ENCODE results near the gene ZFYVE26. TPM values are rescaled to one million over a fixed set of nuclear protein-coding genes. Genes with fewer than 3 reads are reported as not detected.
"Not testable (repeated sequence)": the region's sequence is repeated elsewhere in the genome, so short reads cannot be mapped to it uniquely, and the experiment has no call there.

ZFYVE26 gene
- total RNA-seq, 1 donor from 2014 or later, result 13.3 TPM

DNA sequence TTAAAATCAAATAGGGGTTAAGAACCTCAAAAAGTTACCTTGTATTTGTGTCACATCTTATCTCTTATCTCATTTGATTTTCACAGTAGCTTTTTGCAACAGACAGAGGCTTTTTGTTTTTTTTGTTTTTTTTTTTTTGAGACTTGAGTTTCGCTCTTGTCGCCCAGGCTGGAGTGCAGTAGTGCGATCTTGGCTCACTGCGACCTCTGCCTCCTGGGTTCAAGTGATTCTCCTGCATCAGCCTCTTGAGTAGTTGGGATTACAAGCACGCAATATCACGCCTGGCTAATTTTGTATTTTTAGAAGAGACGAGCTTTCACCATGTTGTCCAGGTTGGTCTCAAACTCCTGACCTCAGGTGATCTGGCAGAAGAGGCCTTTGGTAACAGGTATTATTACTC, 89.0 kb downstream of the ZFYVE26 start:
- DNase-seq (no peak), ATAC-seq (ENCODE audit: poor library complexity) (no peak)
- intact Hi-C loops (cut with DNase I), result no loop called here

DNA sequence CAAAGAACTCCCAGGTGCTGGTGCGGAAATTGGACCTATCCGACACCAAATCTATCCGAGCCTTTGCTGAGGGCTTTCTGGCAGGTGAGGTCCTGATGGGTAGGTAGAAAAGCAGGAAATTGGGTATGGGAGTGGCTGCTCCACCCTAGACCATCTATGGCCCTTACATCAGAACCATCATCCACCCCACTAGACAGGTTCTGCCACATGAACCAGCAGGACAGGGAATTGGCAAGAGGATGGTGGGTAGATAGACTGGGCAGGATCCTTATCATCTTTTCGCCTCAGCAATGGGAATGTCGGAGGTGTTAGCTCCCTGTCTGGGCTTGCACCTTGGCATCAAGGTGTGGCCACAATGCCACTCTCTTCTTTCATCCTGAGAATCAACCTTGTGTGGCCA, 91.2 kb downstream of the ZFYVE26 start:
- ATAC-seq (ENCODE audit: poor library complexity), result no peak
- DNase-seq, result no peak

DNA sequence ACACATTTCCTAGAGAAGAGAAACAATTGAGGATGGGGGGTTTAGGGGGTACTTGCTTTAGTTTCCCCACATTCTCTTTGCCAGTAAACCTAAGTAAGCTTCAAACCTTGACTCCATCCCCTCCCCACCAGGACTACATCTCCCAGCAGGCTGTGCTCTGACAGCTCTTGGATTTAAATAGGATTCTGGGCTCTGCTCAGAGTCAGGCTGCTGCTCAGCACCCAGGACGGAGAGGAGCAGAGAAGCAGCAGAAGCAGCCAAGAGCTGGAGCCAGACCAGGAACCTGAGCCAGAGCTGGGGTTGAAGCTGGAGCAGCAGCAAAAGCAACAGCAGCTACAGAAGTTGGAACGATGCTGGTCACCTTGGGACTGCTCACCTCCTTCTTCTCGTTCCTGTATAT, 94.1 kb downstream of the ZFYVE26 start:
- peak; percentile 96 for ATAC-seq (ENCODE audit: poor library complexity)
- intact Hi-C loops (cut with DNase I), result no loop called here
- peak; percentile 89 for DNase-seq

More for the DNA sequence above, 91.2 kb downstream of the ZFYVE26 start:
- intact Hi-C loops (cut with DNase I), result no loop called here

DNA sequence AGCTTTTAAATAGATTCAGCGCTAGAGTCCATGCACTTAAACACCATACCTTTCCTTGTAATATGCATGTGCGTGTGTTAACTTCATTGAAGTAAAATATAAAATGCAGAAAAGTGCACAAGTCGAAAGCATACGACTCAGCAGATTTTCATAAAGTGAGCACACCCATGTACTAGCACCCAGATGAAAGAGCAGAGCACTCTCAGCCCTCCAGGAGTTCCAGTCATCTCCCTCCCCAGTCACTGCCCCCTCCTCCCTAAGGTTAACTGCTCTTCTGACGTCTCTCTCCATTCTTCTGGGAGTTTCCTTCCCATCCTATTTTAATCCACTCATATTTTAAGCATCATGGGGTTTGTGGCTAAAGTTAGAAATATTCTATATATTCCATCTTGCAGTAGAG, 94.5 kb downstream of the ZFYVE26 start:
- intact Hi-C loops (cut with DNase I), result no loop called here
- DNase-seq (no peak), ATAC-seq (ENCODE audit: poor library complexity) (no peak)

DNA sequence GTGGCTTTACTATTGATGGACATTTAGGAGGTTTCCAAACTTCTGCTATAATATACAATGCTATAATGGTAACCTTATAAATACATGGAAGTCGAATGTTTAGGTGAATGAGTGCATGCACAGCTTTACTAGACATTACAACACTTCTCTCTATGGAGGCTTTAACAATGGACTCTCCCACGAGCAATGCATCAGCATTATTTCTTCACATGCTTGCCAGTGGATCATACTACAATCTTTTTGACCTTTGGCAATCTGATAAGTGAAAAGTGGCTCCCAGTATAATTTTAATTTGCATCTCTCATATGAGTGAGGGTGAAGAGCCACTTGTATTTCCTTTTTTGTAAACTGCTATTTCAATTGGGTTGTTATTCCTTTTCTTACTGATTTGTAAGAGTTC, 96.5 kb downstream of the ZFYVE26 start:
- DNase-seq, result no peak
- intact Hi-C loops (cut with DNase I), result no loop called here
- no peak for ATAC-seq (ENCODE audit: poor library complexity)

DNA sequence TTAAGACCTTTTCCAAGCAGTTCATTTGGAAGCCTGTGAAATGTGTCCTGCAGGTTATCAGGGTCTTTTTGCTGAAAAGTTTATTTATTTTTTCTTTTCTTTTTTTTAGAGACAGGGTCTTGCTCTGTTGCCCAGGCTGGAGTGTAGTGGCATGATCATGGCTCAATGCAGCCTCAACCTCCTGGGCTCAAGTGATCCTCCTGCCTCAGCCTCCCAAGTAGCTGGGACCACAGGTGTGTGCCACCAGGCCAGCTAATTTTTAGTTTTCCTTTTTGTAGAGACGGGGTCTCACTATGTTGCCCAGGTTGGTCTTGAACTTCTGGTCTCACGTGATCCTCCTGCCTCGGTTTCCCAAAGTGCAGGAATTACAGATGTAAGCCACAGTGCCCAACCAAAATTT, 97.0 kb downstream of the ZFYVE26 start:
- DNase-seq; ATAC-seq (ENCODE audit: poor library complexity); intact Hi-C loops (cut with DNase I): not testable (repeated sequence)

DNA sequence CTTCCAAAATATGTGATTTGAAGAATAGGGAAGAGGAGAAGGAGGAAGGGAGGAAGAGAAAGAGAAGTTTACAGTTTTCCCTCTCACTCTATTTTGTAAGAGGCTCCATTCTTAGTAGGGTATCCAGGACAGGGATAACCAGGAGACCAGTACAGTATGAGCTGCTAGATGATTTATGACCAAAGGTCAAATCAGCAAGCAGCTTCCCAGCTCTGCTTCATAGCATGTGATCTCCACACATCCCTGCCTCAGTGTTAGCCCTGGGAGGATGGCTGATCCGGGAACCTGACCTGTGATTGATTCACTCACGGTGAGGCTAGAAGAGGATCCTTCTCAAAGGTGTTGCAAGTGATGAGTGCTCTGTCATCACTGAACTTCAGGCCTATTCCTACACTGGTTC, 98.1 kb downstream of the ZFYVE26 start:
- no peak for DNase-seq
- intact Hi-C loops (cut with DNase I), result no loop called here
- no peak for ATAC-seq (ENCODE audit: poor library complexity)

DNA sequence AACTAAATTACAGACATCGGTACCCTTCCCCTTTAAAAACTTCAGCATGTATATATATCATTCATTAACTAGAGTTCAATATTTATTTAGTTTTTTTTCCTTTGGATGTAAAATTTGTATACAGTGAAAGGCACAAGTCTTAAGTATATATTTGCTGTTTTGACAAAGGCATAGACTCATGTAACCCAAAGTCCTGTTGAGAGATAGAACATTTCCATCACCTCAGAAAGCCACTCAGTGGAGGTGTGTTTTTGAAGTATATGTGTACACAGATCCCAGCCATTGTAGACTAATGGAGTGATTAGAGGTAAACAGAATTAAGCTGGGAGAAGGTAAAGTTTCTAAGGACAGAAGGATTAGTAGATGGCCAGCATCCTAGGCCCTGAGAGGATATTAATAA, 99.3 kb downstream of the ZFYVE26 start:
- intact Hi-C loops (cut with DNase I), result no loop called here
- no peak for ATAC-seq (ENCODE audit: poor library complexity)
- DNase-seq, result no peak

DNA sequence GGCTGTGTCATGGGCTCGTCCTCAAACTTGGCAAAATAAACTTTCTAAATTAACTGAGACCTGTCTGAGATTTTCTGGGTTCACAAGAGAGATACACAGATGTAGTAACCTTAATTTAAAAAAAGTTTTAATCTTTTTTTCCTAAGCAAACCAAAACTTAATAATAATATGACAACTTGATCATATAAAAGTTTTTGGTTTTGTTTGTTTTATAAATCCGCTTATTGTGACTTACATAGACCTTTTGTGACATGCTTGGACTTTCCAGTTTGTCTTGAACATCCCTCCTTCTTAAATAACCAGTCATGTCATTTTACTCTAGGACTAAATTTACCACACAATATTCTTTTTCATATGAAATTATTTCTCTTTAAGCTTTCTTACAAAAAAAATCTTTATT, 106.2 kb downstream of the ZFYVE26 start:
- DNase-seq (no peak), ATAC-seq (ENCODE audit: poor library complexity) (no peak)
- intact Hi-C loops (cut with DNase I), result no loop called here

DNA sequence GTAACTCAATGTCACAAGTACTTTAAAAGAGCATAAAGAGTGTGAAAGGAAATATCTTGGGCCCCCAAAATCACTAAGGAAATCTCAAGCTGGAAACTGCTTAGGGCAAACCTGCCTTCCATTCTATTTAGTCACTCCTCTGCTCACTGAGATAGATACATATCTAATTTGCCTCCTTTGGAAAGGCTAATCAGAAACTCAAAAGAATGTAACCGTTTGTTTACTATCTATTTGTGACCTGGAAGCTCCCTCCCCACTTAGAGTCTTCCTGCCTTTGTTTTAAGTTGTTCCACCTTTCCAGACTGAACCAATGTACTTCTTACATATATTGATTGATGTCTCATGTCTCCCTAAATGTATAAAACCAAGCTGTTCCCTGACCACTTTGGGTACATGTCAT, 106.6 kb downstream of the ZFYVE26 start:
- not testable (repeated sequence) for DNase-seq; ATAC-seq (ENCODE audit: poor library complexity)
- intact Hi-C loops (cut with DNase I), result loop anchor here (5.0 kb wide), 1 partner anchor 282 kb away; no protein-coding TSS in a partner anchor

DNA sequence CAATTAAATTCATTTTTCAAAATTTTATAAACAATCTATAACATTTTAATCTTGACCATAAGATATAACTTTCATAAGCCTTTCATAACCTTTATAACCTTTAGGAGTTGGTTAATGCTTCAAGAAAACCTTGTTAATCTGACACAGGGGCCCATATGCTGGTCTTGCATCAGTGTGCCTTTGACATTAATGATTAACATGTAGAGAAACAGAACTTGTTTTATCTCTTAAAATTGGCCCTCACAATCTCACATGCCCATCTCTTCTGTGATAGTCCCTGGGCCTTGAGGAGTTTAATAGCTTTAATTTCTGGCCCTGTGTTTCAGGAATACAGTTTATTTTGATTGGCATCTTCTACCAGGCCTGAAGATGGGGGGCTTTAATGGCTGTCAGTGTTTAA, 107.0 kb downstream of the ZFYVE26 start:
- not testable (repeated sequence) for ATAC-seq (ENCODE audit: poor library complexity); DNase-seq
- intact Hi-C loops (cut with DNase I), result loop anchor here (5.0 kb wide), 1 partner anchor 282 kb away; no protein-coding TSS in a partner anchor

DNA sequence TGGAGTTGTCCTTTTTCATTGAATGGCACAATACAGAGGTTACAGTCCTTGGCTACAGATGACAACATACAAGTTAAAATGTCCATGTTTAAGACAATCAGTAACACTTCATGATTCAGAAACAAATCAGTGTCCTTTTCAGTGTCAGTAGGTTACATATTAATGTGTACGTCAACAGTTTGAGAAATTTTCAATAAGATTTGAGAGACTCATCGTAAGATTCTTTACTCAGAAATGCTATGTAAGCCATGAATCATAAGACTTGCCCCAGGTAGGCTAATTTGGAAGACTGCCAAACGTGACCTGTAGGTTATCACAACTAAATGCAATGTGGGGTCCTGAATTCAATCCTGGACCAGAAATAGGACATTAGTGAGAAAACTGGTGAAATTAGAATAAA, 111.2 kb downstream of the ZFYVE26 start:
- intact Hi-C loops (cut with DNase I), result loop anchor here (5.0 kb wide), 1 partner anchor 278 kb away; no protein-coding TSS in a partner anchor
- DNase-seq, result no peak
- ATAC-seq (ENCODE audit: poor library complexity), result no peak

DNA sequence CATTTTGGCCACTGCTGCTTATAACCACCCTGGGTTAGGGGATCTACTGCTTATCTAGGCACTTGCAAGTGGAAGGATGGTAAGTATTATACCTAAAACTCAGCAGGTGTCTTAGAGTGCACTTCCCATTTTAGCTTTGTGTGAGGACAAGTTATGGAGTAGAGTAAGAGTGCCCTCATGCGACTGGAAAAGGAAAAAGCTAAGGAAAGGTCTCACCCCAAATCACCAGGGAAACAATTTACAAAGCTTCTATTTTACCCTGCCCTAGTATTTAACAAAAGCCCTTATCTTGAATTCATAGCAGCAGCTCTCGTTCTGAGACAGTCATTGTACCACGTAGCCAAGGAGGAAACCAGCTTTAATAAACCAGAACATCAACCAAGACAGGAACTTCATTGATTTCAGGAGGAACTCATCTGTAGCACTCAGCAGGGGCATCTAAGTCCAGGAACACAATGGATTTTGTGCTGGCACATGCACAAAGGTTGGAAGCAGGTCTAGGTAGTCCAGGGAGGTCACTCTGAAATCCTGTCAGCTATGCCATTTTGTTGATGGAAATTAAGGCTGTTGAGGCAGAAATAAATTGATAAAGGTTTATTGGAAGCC, 111.8 kb downstream of the ZFYVE26 start:
- intact Hi-C loops (cut with DNase I), result loop anchor here (5.0 kb wide), 2 partner anchors 117 to 277 kb away; no protein-coding TSS in a partner anchor
- DNase-seq, result no peak
- ATAC-seq (ENCODE audit: poor library complexity), result peak; percentile 92

DNA sequence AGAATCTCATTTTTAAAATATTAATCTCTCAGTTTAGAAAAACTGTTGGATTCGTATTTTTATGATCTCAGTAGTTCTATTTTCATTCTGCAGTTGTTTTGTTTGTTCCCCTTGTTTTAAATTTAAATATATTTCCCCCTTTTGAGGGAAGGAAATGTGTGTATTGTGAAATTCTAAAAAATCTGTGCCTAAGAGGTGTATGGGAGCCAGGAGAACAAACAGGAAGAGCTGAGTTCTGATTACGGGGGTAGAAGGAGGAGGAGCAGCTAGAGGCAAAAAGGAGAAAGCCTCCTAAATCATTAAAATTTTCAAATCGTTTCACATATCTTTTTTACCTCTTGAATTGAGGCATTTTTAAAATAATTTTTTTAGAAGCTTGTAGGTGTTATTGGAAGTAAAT, 112.4 kb downstream of the ZFYVE26 start:
- DNase-seq (no peak), ATAC-seq (ENCODE audit: poor library complexity) (no peak)
- intact Hi-C loops (cut with DNase I), result loop anchor here (5.0 kb wide), 1 partner anchor 117 kb away; no protein-coding TSS in a partner anchor

DNA sequence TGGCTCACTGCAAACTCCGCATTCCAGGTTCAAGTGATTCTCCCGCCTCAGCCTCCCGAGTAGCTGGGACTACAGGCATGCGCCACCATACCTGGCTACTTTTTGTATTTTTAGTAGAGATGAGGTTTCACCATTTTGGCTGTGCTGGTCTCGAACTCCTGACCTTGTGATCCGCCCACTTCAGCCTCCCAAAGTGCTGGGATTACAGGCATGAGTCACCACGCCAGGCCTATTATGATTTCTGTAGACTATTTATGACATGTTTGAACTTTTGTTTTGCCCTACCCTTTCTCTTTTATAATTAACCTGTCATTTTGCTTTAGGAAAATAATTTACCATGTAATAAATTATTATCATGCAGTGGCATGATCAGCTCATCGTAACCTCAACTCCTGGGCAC, 114.9 kb downstream of the ZFYVE26 start, which contains the start of gene RDH12:
Gene RDH12 (plus strand): TSS at position 395 of the 400 bp plus-strand sequence. CDS start 20,757 bp downstream, outside the sequence.
- not testable (repeated sequence) for ATAC-seq (ENCODE audit: poor library complexity); DNase-seq
- intact Hi-C loops (cut with DNase I), result loop anchor here (5.0 kb wide), 1 partner anchor 114 kb away; no protein-coding TSS in a partner anchor

DNA sequence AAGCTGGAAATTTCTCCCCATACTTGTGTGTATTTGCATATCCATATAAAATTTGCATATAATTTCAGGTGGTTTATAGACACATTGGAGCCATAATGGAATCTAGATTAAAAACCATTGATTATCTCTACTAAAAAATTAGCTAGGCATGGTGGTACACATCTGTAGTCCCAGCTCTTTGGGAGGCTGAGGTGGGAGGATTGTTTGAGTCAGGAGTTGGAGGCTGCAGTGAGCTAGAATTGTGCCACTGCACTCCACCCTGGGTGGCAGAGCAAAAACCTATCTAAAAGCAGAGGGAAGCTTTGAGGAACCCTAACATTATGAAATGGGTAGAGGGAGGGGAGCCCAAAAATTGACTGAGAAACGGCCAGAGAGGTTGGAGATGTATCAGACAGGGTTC, 118.2 kb downstream of the ZFYVE26 start:
- ATAC-seq (ENCODE audit: poor library complexity) (no peak), DNase-seq (no peak)
- intact Hi-C loops (cut with DNase I), result no loop called here

DNA sequence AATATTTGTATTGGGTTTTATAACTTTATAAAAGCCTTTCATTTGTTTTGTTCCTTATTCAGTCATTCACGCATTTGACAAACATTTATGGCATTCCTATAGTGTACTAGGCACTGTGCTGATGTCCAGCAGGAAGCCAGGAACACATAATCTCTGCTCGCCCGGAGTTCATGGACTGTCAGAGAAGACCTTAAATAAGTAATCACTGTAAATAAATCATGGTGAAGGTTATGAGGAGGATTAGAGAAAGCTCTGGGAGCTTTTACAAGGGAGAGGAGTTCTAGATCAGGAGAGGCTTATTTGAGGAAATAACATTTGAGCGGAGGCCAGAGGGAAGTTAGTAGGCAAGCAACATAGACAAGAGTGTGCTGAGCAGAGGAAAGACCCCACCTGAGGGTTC, 119.4 kb downstream of the ZFYVE26 start:
- ATAC-seq (ENCODE audit: poor library complexity), result no peak
- no peak for DNase-seq
- intact Hi-C loops (cut with DNase I), result no loop called here
